ENCODE results near the gene NAV3.

DNA sequence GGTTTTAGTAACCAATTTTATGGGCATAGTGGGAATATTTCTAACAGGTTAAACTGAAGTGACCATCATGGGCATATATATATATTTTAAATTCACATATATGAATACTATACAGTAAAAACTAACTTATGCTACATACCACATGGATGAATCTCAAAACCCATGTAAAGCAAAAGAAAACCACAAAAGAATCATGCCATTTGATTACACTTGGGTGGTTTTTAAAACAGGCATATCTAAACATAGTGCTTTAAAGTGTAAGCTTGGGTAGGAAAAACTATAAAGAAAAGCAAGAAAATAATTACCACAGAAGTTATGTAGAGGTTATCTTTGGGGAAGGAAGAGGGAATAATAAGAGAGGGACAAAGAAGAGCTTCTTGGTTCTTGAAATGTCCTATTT lies 326.1 kb downstream of the NAV3 start:
- TF ChIP-seq, protein P1, sequence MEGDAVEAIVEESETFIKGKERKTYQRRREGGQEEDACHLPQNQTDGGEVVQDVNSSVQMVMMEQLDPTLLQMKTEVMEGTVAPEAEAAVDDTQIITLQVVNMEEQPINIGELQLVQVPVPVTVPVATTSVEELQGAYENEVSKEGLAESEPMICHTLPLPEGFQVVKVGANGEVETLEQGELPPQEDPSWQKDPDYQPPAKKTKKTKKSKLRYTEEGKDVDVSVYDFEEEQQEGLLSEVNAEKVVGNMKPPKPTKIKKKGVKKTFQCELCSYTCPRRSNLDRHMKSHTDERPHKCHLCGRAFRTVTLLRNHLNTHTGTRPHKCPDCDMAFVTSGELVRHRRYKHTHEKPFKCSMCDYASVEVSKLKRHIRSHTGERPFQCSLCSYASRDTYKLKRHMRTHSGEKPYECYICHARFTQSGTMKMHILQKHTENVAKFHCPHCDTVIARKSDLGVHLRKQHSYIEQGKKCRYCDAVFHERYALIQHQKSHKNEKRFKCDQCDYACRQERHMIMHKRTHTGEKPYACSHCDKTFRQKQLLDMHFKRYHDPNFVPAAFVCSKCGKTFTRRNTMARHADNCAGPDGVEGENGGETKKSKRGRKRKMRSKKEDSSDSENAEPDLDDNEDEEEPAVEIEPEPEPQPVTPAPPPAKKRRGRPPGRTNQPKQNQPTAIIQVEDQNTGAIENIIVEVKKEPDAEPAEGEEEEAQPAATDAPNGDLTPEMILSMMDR (IDR thresholded peaks at IDR 0.05) = no peak
- TF ChIP-seq POLR2A (IDR thresholded peaks at IDR 0.05) = no peak
- TF ChIP-seq POLR2AphosphoS5 (IDR thresholded peaks at IDR 0.05) = no peak
